ENCODE data around the gene OR8K3.

Gene OR8K3

DNA sequence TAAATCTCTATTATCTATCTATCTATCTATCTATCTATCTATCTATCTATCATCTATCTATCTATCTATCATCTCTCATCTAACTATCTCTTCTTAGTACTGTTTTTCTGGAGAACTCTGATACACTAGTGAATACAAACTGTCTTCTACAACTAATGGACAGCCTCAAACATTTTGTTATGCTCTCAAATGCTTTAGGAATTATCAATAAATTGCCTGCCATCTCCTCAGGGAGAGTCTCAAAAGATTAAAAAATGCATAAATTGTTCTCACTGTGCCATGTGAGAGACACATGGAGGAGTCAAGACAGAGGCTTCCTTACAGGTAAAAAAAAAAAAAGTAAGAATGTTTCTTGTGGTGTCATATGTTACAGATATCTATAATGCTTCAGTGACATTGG is at the start of gene OR8K3:
OR8K3 (plus strand) TSS at position 301 of the 400 bp plus-strand sequence. CDS start 3,163 bp downstream, outside the sequence.
- DNase-seq, result no peak
- in situ Hi-C loops (cut with MboI; ENCODE audit: low pct_unique_long_range_greater_than_20kb, low sequenced_read_pairs), result no loop called here

- DNase-seq, result no peak
- in situ Hi-C loops (cut with MboI; ENCODE audit: low pct_unique_long_range_greater_than_20kb, low sequenced_read_pairs), result no loop called here
These were observed 43.9 kb upstream of the OR8K3 start for GRCh38 chr11:56271092-56271491.

DNA sequence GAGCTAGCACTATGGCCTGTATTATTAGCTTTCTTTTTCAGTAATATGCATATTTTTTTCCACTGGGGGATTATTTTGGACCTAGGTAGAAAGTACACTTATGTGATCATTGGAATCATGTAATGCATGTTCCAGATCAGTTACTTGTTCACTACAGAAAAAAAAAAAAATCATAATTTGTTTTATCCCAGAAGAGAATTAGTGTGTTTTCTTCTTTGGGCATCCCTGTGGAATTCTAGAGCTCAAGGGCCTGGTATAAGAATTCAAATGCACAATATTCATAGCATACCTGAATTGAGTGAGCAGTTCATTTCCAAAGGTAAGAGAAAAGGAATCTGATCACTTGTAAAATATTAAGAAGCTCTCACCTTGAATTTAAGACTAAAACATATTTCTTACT is 41.1 kb upstream of the OR8K3 start, which contains the start of gene OR5T1:
OR5T1 (plus strand) TSS at position 301 of the 400 bp plus-strand sequence. CDS start 1,485 bp downstream, outside the sequence.
- no peak for DNase-seq

GRCh38 chr11:56292154-56292553 is 22.8 kb upstream of the OR8K3 start, which contains the start of gene OR8H1:
OR8H1 (minus strand) TSS chr11:56292254; CDS start chr11:56291062, 1,192 bp downstream.
- no peak for DNase-seq
- in situ Hi-C loops (cut with MboI; ENCODE audit: low pct_unique_long_range_greater_than_20kb, low sequenced_read_pairs), result no loop called here

More for the DNA sequence above, 41.1 kb upstream of the OR8K3 start, which contains the start of gene OR5T1:
- in situ Hi-C loops (cut with MboI; ENCODE audit: low pct_unique_long_range_greater_than_20kb, low sequenced_read_pairs), result no loop called here

- DNase-seq, result no peak
These were observed 18.0 kb upstream of the OR8K3 start for GRCh38 chr11:56296898-56297297.

GRCh38 chr11:56307836-56308235 is 7.1 kb upstream of the OR8K3 start:
- DNase-seq, result no peak
- in situ Hi-C loops (cut with MboI; ENCODE audit: low pct_unique_long_range_greater_than_20kb, low sequenced_read_pairs), result no loop called here

More at GRCh38 chr11:56296898-56297297, 18.0 kb upstream of the OR8K3 start:
- in situ Hi-C loops (cut with MboI; ENCODE audit: low pct_unique_long_range_greater_than_20kb, low sequenced_read_pairs), result no loop called here

GRCh38 chr11:56331861-56332491 is 17.0 kb downstream of the OR8K3 start:
- no peak for DNase-seq
- in situ Hi-C loops (cut with MboI; ENCODE audit: low pct_unique_long_range_greater_than_20kb, low sequenced_read_pairs), result no loop called here

DNA sequence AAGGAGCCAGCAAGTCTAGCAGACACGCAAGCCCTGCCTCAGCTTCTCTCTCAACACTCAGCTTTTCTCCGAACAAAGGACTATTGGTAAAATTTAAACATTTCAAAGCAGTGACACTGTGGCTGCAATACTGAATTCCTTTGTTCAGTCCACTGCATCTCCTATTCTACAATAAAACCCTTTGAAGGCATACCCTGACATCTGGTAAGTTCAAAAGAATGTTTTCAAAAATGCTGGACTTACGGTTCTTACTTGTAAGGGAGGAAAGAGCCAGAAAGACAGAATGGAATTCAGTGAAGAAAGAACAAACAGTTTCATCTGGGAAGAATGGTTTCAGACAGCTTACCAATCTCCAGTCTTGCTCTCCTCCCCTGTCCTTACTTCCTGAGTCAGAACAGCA is 18.2 kb downstream of the OR8K3 start:
- in situ Hi-C loops (cut with MboI; ENCODE audit: low pct_unique_long_range_greater_than_20kb, low sequenced_read_pairs), result no loop called here

DNA sequence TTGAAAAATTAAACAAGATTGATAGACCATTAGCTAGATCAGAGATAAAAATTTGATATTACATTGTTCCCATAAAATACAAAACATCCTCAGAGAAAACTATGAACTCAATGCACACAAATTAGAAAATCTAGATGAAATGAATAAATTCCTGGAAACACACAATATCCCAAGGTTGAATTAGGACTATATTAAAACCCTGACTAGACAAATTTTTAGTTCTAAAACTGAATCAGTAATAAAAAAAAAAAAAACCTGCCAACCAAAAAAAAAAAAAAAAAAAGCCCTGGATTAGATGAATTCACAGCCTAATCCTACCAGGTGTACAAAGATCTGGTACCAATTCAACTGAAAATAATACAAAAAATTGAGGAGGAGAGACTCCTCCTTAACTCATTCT is 25.3 kb downstream of the OR8K3 start:
- DNase-seq, result no peak
- in situ Hi-C loops (cut with MboI; ENCODE audit: low pct_unique_long_range_greater_than_20kb, low sequenced_read_pairs), result no loop called here

More for the DNA sequence above, 18.2 kb downstream of the OR8K3 start:
- DNase-seq, result no peak

- in situ Hi-C loops (cut with MboI; ENCODE audit: low pct_unique_long_range_greater_than_20kb, low sequenced_read_pairs), result no loop called here
- DNase-seq, result no peak
These were observed 30.8 kb downstream of the OR8K3 start, which contains the start of gene OR8K1 for GRCh38 chr11:56345739-56346138. OR8K1 (plus strand) TSS chr11:56346039; CDS start chr11:56346039, 0 bp downstream.

- in situ Hi-C loops (cut with MboI; ENCODE audit: low pct_unique_long_range_greater_than_20kb, low sequenced_read_pairs), result no loop called here
These were observed 39.0 kb downstream of the OR8K3 start, which contains the start of gene OR8J1 for GRCh38 chr11:56353991-56354390. OR8J1 (plus strand) TSS chr11:56354291; CDS start chr11:56360247, 5,956 bp downstream.

More at GRCh38 chr11:56353991-56354390, 39.0 kb downstream of the OR8K3 start, which contains the start of gene OR8J1:
- no peak for DNase-seq
